Measurements from ENCODE around the gene ADCY3.

ADCY3 gene

DNA sequence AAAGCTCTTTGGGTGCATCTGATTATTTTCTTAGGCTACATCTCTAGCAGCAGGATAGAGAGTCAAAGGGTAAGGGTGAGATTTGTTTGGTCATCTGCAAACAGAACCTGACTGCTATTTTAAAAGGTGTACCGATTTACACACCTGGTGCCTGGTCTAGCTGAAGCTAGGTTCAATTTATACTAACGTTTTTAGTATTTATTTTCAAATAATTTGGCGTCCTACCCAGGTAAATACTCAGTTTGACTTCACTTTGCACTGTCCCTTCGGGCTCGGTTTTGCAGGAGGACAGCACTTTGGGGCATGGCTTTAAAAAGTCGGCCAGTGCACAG, 127.5 kb downstream of the ADCY3 start:
- FAIRE-seq, result no peak
- DNase-seq (ENCODE audit: extremely low spot score, insufficient read length, low read depth), result no peak

DNA sequence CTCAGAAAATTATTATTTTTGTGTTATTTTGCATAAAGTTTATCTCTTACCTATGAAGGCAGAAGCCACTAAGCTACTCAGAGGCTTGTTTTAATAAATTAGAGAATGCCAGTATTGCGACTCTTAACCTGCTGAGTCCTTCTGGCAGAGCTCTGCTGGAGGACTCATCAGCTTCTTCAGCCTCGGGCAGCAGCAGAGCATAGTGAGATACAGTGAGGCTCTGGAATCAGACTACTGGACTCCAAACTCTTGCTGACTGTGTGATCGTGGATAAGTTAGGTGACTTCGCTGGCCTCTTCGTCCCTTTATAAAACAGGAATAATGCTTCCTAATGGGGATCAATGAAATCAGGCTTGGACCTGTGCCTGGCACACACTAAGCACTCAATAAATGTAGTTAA, 128.6 kb downstream of the ADCY3 start:
- DNase-seq (ENCODE audit: extremely low spot score, insufficient read length, low read depth) (no peak), FAIRE-seq (no peak)

DNA sequence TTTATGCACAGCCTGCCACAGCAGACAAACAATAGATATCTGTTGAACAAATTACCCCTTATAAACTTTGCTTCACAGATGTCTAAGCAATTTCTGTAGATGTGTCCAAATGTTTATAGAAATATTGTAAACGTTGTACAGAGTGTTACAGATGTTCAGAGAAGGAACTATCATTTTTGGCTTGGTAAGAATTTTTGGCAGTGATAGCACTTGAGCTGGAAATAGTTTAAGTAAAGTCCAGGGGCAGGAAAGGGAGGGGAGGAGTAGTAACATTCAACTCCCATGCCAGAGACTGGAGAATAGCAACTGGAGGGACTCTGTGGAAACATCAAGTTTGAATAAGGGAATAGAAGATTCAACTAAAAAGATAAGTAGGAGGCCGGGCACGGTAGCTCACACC, 131.2 kb downstream of the ADCY3 start:
- DNase-seq (ENCODE audit: extremely low spot score, insufficient read length, low read depth), result no peak
- no peak for FAIRE-seq

DNA sequence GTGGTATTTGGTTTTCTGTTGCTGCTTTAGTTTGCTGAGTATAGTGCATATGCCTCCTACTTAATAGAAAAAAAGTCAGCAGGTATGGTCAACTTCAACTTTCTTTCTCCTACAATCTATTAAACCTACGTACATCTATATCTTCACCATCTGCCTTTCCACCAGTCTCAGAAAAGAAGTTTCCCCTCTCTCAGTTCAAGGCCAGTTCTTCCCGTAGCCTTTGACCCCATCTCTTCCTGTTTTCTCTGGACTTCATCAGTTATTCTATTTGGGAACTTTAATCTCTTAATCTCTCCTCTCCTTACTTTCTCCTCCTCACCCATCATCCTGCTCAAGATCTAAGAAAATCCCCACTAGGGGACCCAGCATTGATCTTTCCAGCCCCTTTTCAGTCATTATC, 132.5 kb downstream of the ADCY3 start:
- FAIRE-seq, result no peak
- no peak for DNase-seq (ENCODE audit: extremely low spot score, insufficient read length, low read depth)

DNA sequence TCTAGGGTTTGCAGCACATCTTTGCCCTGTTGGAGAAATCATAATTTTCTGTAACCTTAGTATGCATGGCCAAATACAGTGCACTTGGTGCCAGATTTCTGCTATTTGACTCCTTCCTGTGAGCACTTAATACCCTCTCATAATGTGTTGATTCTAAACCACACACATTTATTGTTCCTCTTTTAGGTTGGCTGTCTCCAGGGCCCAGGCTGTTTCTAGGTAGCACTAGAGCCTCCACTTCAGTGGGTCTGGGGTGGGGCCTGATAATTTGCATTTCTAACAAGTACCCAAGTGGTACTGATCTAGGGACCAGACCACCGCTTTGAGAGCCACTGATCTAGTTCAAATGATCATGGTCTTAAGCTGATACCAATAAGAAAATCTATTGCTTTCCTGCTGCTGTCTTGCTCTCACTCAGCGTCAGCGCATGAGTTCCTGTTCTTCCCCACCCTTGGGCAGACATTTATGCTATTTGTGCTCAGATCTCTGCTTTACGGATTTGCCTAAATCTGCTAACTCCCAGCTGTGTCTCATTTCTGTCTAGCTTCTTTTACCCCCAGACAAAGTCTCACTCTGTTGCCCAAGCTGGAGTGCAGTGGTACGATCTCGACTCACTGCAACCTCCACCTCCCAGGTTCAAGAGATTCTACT, 134.2 kb downstream of the ADCY3 start:
- DNase-seq (ENCODE audit: extremely low spot score, insufficient read length, low read depth), result peak; percentile 28
- FAIRE-seq, result peak; percentile 64

DNA sequence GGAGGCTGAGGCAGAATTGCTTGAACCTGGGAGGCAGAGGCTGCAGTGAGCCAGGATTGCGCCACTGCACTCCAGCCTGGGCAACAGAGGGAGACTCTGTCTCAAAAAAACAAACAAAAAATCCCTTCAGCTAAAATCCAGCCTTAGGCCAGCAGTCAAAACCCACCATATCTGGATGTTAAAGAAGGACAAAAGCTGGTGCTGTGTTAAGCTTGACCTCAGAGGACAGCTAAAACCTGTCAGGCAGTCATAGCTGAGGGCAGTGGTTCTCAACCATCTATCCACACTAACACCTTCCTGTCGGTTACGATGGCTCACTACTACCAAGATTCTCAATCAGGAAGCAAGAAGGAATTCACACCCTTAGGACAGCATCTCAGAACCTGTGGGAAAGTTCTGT, 136.4 kb downstream of the ADCY3 start:
- FAIRE-seq, result no peak

DNA sequence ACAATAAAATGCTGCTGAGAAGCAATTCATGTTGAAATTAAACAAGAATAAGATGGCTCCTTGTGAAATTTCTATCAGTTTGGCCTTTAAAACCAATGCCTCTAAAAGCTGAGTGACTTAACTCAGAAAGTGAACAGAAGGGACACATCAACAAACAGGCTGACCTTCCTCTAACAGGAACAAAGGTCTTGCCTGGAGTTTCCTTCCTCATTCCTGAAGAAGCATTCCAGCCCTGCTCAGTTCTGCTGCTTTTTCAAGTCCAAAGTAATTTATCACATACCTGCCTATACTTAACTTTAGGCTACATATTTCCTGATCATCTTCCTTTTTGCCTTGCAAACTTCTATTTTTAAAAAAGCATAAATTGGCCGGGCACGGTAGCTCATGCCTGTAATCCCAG, 140.9 kb downstream of the ADCY3 start:
- no peak for FAIRE-seq

More for the DNA sequence above, 136.4 kb downstream of the ADCY3 start:
- DNase-seq (ENCODE audit: extremely low spot score, insufficient read length, low read depth), result no peak

DNA sequence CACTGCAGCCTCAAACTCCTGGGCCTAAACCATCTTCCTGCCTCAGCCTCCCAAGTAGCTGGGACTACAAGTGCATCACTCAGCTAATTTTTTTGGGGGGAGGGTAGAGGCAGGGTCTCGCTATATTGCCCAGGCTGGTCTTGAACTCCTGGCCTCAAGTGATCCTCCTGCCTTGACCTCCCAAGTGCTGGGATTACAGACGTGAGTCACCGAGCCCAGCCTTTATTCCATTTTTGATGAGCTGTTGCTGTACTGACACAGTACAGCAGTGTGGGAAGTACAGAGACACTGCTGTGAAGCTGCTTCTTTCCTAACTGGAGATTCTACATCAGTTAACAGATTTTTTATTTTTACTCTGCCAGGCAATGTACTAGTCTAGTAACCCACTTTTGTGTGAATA, 145.7 kb downstream of the ADCY3 start:
- DNase-seq (ENCODE audit: extremely low spot score, insufficient read length, low read depth) (no peak), FAIRE-seq (no peak)

More for the DNA sequence above, 140.9 kb downstream of the ADCY3 start:
- no peak for DNase-seq (ENCODE audit: extremely low spot score, insufficient read length, low read depth)

DNA sequence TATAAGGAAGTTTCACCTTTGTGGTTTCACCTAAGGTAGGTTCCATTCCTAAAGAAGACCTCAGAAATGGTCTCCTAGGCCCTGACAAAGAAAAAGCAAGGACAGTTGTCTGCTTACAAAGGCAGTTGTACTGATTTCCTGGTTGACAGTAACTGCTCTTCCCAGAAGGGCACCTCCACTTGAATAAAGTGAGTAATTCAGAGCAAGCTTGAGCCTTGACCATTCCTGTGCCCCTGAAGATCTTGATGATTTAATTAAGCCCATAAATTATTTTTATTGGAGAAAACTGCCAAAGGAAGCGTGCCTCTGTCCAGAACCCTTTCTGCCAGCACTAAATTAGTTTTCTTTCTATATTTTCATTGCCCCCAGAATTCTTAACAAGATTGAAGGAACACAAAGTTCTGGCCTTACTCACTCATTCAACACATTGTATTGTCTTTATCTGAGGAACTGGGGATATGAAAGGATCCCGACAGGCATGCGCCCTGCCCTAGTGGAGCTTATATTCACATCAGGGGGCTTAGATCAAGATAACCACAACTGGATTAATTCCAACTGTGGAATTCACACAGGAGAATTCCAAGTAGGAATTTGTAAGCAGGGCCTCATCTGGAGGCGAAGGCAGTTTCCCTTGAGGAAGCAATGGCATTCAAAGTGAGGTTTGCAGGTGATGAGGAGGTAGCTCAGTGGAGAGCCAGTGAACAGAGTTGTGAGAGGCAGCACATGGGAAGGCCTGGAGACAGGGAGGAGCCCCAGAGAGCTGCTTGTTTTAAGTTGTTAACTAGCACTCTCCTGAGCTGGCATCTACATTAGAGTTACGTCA, 148.1 kb downstream of the ADCY3 start:
- FAIRE-seq, result no peak
- no peak for DNase-seq (ENCODE audit: extremely low spot score, insufficient read length, low read depth)

DNA sequence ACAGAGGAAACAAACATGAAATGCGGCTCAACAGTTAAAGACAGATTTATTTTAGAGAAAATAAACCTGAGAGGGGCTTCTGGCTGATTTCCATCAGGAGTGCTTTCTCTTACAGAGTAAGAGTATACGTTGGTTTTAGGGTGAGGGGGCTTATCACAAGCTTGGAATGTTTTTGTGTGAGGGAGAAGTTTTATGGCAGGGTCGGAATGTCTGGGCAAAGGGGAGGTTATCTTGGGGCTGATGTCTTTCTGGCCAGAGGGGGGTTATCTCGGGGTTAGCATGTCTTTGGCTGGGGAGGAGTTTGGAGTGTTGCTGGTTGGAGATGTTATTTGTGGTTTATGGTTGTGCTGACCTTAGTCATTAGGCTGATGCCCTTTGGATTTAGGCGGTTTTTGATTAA, 149.0 kb downstream of the ADCY3 start:
- no peak for DNase-seq (ENCODE audit: extremely low spot score, insufficient read length, low read depth)
- FAIRE-seq, result no peak

All from GM18507 (cell line).